ENCODE measurements around the gene PHF8. TPM values are rescaled to one million over a fixed set of nuclear protein-coding genes. Genes with fewer than 3 reads are reported as not detected.

PHF8 gene
- total and polyA plus RNA-seq, 9 of the 15 experiments (the other 6 are each of a cell fraction or from before 2014, with no cell fraction given): 2.5 to 25.7 (median 12.1) TPM

DNA sequence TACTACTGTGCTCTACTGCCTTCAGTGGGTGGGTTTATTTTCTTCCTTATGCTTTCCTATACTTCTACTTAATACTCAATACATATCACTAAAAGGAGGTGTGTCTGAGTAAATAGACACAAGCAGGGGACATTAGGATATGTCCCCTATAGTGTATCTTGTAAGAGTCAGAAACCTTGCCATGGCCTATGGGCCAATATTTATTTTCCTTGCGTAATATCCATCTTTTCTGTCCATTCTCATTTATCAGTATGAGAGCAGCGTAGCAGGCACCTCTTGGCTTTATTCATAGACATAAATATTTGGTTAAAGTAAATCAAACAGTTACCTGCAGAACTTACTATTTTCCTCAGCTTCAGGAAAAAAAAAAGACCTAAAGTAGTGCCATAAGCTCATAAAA is 46.6 kb upstream of the PHF8 start (continued):
- TF ChIP-seq, protein P1, sequence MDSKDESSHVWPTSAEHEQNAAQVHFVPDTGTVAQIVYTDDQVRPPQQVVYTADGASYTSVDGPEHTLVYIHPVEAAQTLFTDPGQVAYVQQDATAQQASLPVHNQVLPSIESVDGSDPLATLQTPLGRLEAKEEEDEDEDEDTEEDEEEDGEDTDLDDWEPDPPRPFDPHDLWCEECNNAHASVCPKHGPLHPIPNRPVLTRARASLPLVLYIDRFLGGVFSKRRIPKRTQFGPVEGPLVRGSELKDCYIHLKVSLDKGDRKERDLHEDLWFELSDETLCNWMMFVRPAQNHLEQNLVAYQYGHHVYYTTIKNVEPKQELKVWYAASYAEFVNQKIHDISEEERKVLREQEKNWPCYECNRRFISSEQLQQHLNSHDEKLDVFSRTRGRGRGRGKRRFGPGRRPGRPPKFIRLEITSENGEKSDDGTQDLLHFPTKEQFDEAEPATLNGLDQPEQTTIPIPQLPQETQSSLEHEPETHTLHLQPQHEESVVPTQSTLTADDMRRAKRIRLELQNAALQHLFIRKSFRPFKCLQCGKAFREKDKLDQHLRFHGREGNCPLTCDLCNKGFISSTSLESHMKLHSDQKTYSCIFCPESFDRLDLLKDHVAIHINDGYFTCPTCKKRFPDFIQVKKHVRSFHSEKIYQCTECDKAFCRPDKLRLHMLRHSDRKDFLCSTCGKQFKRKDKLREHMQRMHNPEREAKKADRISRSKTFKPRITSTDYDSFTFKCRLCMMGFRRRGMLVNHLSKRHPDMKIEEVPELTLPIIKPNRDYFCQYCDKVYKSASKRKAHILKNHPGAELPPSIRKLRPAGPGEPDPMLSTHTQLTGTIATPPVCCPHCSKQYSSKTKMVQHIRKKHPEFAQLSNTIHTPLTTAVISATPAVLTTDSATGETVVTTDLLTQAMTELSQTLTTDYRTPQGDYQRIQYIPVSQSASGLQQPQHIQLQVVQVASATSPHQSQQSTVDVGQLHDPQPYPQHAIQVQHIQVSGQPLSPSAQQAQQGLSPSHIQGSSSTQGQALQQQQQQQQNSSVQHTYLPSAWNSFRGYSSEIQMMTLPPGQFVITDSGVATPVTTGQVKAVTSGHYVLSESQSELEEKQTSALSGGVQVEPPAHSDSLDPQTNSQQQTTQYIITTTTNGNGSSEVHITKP (IDR thresholded peaks at IDR 0.05; ENCODE audit: partially characterized antibody): no peak
- TF ChIP-seq BRD9 (IDR thresholded peaks at IDR 0.05; ENCODE audit: low read depth, partially characterized antibody): no peak

- H3K9ac ChIP-seq (ENCODE audit: insufficient read depth in 1 of 2, low read depth in 2 of 2, low read length in 2 of 2): no peak overlapping the region
- ChIA-PET POLR2A (no interaction called here), CTCF (ENCODE audit: low intra/inter-chr PET ratio) (no interaction called here)
- H3K27me3 ChIP-seq (ENCODE audit: control insufficient read depth in 2 of 2, insufficient read depth in 2 of 2, low read length in 2 of 2): no peaks in the 10 kb centered on the region; a peak in 1 of 5 replicates
- no peaks in the 10 kb centered on the region for H3K79me2 ChIP-seq (ENCODE audit: control insufficient read depth, insufficient read depth, low read length)
- H3K27ac ChIP-seq (ENCODE audit: extremely low read depth, low read depth, low read length): no peak overlapping the region
- BruUV-seq (replicated peaks): no TSS peak
- ATAC-seq: no peak
- no peak overlapping the region for H2AFZ ChIP-seq (ENCODE audit: low read depth, low read length)
- H3K9me3 ChIP-seq (replicated peaks; ENCODE audit: control insufficient read depth, insufficient read depth, low read depth, low read length): no peaks in the 10 kb centered on the region
- H3K4me2 ChIP-seq (ENCODE audit: insufficient read depth, low read length): no peak overlapping the region
- no peaks in the 10 kb centered on the region for H4K20me1 ChIP-seq (replicated peaks; ENCODE audit: control insufficient read depth, insufficient read depth, low read length)
- no peak overlapping the region for H3K4me3 ChIP-seq
- FAIRE-seq: no peak
- 20% methylated on average over 2 of the region's 2 CpGs for WGBS (ENCODE audit: insufficient coverage, low coverage, missing lambda C conversion rate)
- TF ChIP-seq ZNF239 (CRISPR knock-in tag; IDR thresholded peaks at IDR 0.05): no peak
- TF ChIP-seq SPI1 (IDR thresholded peaks at IDR 0.05; ENCODE audit: borderline replicate concordance, low read depth, low read length): peak; percentile 80
- intact Hi-C loops (cut with micrococcal nuclease) (no loop called here), in situ Hi-C loops (cut with MboI) (no loop called here)
- no peaks in the 10 kb centered on the region for H3K9me1 ChIP-seq (ENCODE audit: control insufficient read depth, insufficient read depth, low read length)
- no peaks in the 10 kb centered on the region for H3K36me3 ChIP-seq (ENCODE audit: control insufficient read depth, insufficient read depth, low read length)
- H3K4me1 ChIP-seq (replicated peaks in 1 of 2; ENCODE audit: control insufficient read depth in 2 of 2, insufficient read depth in 2 of 2, low read length in 2 of 2): no peaks in the 10 kb centered on the region
- DNase-seq (ENCODE audit: extremely low read depth in 1 of 4, low spot score in 3 of 4): no peak
Observed at GRCh38 chrX:54089191-54089590, 44.9 kb upstream of the PHF8 start.

Data from K562 (cell line).